ENCODE measurements around the gene FBXL13.
"Not testable (repeated sequence)": the region's sequence is repeated elsewhere in the genome, so short reads cannot be mapped to it uniquely, and the experiment has no call there.

The FBXL13 gene

GRCh38 chr7:103079836-103080235 lies 5.2 kb upstream of the FBXL13 start:
- DNase-seq (ENCODE audit: low read depth): no peak

GRCh38 chr7:103078226-103078625 lies 3.6 kb upstream of the FBXL13 start:
- not testable (repeated sequence) for DNase-seq (ENCODE audit: low read depth)

DNA sequence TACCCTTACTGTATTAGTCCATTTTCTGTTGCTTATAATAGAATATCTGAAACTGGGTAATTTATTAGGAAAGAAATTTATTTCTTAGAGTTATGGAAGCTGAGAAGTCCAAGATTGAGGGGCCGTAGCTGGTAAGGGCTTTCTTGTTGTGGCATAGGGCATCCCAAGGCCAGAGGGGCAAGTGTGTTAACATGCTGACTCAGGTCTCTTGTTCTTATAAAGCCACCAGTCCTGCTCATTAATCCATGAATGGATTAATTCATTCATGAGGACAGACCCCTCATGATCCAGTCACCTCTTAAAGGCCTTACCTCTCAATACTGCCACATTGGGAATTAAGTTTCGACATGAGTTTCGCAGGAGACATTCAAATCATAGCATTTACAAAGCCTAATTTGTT lies 2.7 kb upstream of the FBXL13 start:
- DNase-seq (ENCODE audit: low read depth): no peak

DNA sequence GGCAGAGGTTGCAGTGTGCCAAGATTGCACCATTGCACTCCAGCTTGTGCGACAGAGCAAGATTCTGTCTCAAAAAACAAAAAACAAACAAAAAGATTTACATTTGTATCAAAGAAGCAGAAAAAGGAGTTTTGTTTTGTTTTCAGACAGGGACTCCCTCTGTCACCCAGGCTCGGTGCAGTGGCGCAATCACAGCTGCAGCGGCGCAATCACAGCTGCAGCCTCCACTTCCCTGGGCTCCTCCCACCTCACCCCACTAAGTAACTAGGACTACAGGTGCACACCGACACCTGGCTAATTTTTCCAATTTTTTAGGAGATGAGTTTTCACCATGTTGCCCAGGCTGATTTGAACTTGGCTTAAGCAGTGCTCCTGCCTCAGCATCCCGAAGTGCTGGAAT lies 2.2 kb upstream of the FBXL13 start:
- DNase-seq (ENCODE audit: low read depth): no peak

DNA sequence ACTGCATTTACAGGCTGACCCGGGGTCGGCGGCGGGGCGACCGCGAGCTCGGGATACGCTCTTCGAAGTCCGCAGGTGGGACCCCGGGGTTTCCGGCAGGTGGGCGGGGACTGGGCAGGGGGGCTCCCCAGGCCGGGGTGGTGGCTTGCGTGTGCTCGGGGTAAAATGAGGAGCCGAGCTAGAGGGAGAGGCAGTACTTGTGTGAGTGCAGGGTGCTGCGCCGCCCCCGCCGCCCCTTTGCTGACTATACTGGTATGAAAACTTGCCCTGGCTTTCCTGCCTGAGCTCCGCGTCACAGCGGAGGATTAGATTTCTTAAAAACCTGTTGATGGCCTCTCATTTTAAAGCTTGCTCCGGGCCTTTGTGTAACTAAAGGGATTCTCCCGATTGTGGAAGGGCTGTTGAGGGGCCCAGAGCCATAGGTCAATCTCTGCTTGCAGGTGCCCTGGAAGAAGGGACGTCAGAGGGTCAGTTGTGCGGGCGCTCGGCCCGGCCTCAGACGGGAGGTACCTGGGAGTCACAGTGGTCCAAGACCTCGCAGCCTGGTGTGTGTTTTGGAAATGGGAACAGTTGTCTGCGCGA lies 832 bp upstream of the FBXL13 start:
- peak; percentile 61 for DNase-seq (ENCODE audit: low read depth)

- DNase-seq (ENCODE audit: low read depth): no peak
Measured at GRCh38 chr7:103073989-103074518, 542 bp downstream of the FBXL13 start.

DNA sequence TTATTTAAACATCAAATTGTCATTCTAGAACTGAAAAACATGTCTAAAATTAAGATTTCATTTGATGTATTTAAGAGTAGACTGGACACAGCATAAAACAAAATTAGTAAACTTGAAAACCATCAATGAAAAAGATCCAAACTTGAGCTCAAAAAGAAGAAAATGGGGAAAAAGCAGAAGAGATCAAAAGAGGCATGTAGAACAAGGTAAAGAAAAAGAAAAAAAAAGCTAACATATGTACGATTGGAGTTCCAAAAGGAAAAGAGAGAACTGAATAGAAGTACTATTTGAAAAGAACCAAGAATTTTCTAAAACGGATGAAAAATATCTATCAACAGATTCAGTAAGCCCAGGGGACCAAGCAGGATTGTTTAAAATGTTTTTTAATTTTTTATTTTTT lies 3.6 kb downstream of the FBXL13 start:
- DNase-seq (ENCODE audit: low read depth): no peak

GRCh38 chr7:103068414-103069403 lies 5.9 kb downstream of the FBXL13 start:
- DNase-seq (ENCODE audit: low read depth): no peak

GRCh38 chr7:103065667-103066066 lies 8.9 kb downstream of the FBXL13 start:
- DNase-seq (ENCODE audit: low read depth): no peak

DNA sequence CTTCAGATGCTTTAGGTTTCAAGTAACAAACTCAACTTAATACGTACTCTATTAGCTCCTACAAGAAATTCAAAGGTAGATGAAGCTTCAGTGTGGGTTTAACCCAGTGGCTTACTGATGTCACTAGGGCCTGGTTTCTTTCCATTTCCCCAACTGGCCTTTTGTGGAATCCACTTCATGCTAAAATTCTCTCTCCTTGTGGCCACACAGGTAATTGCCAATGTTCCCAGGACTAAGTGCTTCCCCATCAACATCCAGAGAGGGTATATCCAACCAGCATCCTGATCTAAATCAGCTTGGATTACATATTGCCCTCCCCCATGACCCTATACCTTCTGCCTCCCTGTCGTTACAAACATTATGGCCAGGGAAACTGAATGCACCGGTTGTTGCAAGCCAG lies 10.7 kb downstream of the FBXL13 start:
- no peak for DNase-seq (ENCODE audit: low read depth)

GRCh38 chr7:103059471-103059870 lies 15.1 kb downstream of the FBXL13 start:
- DNase-seq (ENCODE audit: low read depth): no peak

DNA sequence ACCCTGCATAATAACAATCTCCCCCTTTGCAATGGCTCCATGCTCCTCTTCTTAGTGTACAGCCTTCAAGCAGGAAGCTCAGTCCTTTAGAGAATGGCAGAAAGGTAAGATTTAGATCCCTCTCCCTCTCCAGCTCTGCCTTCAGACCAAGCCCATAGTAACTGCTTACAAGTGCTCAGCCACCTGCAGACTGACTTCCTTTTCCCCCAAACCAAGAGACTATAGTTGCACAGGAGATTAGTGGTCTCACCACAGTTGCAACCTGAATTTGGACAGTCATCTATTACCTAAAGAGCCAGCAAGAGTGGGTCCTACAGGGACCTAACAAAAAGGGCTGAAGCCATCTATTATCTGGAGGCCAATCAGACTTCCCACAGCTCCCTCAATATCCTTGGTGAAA lies 16.5 kb downstream of the FBXL13 start:
- no peak for DNase-seq (ENCODE audit: low read depth)

- DNase-seq (ENCODE audit: low read depth): not testable (repeated sequence)
Measured at GRCh38 chr7:103056006-103056405, 18.6 kb downstream of the FBXL13 start.

DNA sequence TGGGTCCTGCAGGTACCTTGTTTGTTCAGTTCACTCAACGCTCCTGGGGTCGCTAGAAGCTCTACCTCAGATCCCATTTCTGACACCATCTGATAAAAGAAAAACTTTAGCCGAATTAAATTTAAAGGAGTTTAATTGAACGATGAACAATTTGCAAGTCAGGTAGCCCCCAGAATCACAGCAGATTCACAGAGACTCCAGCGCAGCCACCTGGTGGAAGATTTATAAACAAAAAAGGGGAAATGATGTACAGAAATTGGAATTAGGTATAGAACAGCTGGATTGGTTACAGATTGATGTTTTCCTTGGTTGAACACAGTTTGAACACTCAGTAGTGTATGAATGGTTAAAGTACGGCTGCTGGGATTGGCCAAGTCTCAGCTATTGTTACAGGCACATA lies 23.1 kb downstream of the FBXL13 start:
- no peak for DNase-seq (ENCODE audit: low read depth)

DNA sequence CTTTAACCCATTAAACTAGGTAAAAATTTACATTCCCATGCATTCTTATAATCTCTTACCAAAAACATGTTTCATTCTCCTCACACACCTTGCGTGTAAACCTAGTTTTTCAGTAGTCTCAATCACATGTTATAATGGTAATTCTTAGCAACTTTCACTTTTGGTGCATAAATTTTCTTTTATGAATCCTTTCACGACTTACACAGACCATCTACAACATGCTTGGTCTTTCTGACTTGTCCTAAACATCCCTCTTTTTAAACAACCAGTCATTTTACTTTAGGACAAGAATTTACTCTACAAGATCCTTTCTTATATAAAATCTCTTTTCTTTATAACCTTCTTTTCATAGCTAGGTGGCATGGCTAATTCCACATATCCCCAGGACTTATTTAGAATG lies 25.8 kb downstream of the FBXL13 start:
- DNase-seq (ENCODE audit: low read depth): no peak

DNA sequence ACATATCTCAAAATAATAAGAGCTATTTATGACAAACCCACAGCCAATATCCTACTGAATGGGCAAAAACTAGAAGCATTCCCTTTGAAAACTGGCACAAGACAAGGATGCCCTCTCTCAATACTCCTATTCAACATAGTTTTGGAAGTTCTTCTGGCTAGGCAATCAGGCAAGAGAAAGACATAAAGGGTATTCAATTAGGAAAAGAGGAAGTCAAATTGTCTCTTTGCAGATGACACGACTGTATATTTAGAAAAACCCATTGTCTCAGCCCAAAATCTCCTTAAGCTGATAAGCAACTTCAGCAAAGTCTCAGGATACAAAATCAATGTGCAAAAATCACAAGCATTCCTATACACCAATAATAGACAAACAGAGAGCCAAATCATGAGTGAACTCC lies 32.8 kb downstream of the FBXL13 start:
- not testable (repeated sequence) for DNase-seq (ENCODE audit: low read depth)

GRCh38 chr7:103037823-103038739 lies 36.5 kb downstream of the FBXL13 start:
- DNase-seq (ENCODE audit: low read depth): not testable (repeated sequence)

DNA sequence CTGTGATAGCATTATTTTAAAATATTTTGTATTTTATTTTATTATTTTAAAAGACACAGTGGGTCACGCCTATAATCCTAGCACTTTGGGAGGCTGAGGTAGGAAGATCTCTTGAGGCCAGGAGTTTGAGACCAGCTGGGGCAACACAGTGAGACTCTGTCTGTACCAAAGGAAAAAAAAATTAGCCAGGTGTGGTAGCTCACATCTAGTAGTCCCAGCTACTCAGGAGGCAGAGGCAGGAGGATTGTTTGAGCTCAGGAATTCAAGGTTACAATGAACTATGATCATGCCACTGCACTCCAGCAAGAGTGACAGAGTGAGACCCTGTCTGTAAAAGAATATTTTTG lies 37.1 kb downstream of the FBXL13 start:
- DNase-seq (ENCODE audit: low read depth): no peak

- DNase-seq (ENCODE audit: low read depth): not testable (repeated sequence)
Measured at GRCh38 chr7:103034318-103034717, 40.3 kb downstream of the FBXL13 start.

DNA sequence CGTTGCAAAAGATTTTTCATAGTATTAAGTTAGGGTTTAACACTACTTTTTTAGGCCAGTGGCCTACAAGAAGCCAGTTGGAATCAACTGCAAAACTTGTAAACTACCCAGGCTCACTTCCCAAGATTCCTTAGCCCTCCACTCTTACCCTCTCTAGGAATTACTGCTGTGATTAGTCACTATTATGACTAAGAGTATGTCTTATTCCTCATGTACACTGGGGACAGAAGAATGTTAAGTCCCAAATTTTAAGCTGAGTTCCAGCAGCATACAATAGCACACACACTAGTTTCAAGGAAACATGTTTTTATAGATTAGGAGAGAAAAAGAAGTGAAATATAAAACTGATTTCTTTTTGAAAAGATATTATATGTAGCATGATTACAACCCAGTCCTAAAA lies 42.8 kb downstream of the FBXL13 start:
- DNase-seq (ENCODE audit: low read depth): no peak

DNA sequence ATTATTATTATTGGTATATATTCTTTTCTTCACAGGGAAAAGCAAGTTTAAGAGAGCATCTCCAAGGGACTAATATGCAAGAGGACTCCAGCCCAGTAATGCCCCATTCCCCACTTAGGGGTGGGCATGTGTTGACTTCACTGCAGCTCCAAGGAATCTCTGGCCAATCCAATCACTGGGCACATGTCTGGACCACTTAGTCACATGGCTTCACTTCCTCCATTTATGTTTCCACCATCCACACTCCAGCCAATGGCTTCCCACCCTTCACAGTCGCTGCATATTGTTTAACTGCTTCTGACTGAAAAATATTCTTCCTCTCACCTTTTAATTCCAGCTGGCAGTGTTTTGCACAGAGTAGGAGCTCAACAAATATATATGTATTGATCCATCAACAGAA lies 43.6 kb downstream of the FBXL13 start:
- no peak for DNase-seq (ENCODE audit: low read depth)

- no peak for DNase-seq (ENCODE audit: low read depth)
Measured at GRCh38 chr7:103025341-103025740, 49.3 kb downstream of the FBXL13 start.
